GM12878 (cell line): ENCODE measurements around the gene CACNB3. TPM values are rescaled to one million over a fixed set of nuclear protein-coding genes. Genes with fewer than 3 reads are reported as not detected.

Source experiments
- ATAC-seq: fragments of 200-7000 bp; cut with Tn5 transposase; 3 replicates; pipeline ENCODE4 v1.9.1; 2020; ENCODE audit warnings: mild to moderate bottlenecking, moderate library complexity
- BruUV-seq: library from RNA; stranded (reverse); fragments of 400-500 nt; replicated peaks from 2 replicates; lab custom pipeline; 2021; lab: Mats Ljungman, UMichigan
- CTCF ChIA-PET: fragments of 300-600 bp; sonication (Branson Sonifier 250); formaldehyde crosslinking; extraction: SDS; loops from one replicate; lab custom pipeline; 2021; ENCODE audit warnings: inconsistent platforms; lab: Yijun Ruan, JAX
- POLR2A ChIA-PET: fragments of 350-600 bp; formaldehyde crosslinking; extraction: SDS; loops from one replicate; lab custom pipeline; 2021; ENCODE audit warnings: inconsistent platforms; lab: Charles Lee
- RAD21 ChIA-PET: fragments of 300-600 bp; sonication (Branson Sonifier 250); formaldehyde crosslinking; loops from one replicate; lab custom pipeline; 2023; ENCODE audit warnings: antibody characterized with exemption; ENCODE audit not compliant: unreplicated experiment; lab: Charles Lee
- SMC1A ChIA-PET: fragments of 300-600 bp; sonication (Branson Sonifier 250); formaldehyde crosslinking; loops from one replicate; lab custom pipeline; 2023; ENCODE audit not compliant: unreplicated experiment, uncharacterized antibody; lab: Charles Lee
- DNase-seq: peaks from one replicate; pipeline ENCODE4 v3.0.0-alpha.2; 2011; ENCODE audit warnings: low read depth, low spot score
- FAIRE-seq: peaks from 3 replicates; lab custom pipeline; 2011; peaks lifted over from hg19 to GRCh38; lab: Jason Lieb, UNC
- H2AFZ ChIP-seq: 2 replicates; pipeline ENCODE4 v1.6.0; 2011; ENCODE audit warnings: low read depth, low read length, control low read depth; ENCODE audit not compliant: control insufficient read depth
- H3K27ac ChIP-seq: 2 replicates; pipeline ENCODE4 v1.5.1; 2011; ENCODE audit warnings: control low read depth; ENCODE audit not compliant: control insufficient read depth, insufficient read depth
- H3K27me3 ChIP-seq, 2 experiments: replicated peaks in 1 of 2; 2 replicates each; pipeline versions ENCODE4 v1.6.0 to v1.6.1; 2011; ENCODE audit warnings: low read length in 1 of 2; ENCODE audit not compliant: control insufficient read depth in 2 of 2, insufficient read depth in 2 of 2
- H3K36me3 ChIP-seq, 2 experiments: 2 replicates each; pipeline ENCODE4 v1.5.1; 2011; ENCODE audit warnings: low read length in 1 of 2; ENCODE audit not compliant: control insufficient read depth in 2 of 2, insufficient read depth in 2 of 2
- H3K4me1 ChIP-seq: 2 replicates; pipeline ENCODE4 v1.6.1; 2011; ENCODE audit warnings: mild to moderate bottlenecking, low read length, moderate library complexity, mixed read lengths; ENCODE audit not compliant: control insufficient read depth, insufficient read depth
- H3K4me2 ChIP-seq: 2 replicates; pipeline ENCODE4 v1.6.0; 2011; ENCODE audit warnings: control low read depth; ENCODE audit not compliant: control insufficient read depth, insufficient read depth
- H3K4me3 ChIP-seq: fragments of 200-600 bp; sonication (generic); 2 replicates; pipeline ENCODE4 v1.5.1; 2016
- H3K79me2 ChIP-seq: 2 replicates; pipeline ENCODE4 v1.6.0; 2011; ENCODE audit warnings: low read length; ENCODE audit not compliant: control insufficient read depth, insufficient read depth
- H3K9ac ChIP-seq: 2 replicates; pipeline ENCODE4 v1.8.0; 2011; ENCODE audit warnings: low read length, control low read depth, mixed read lengths; ENCODE audit not compliant: control insufficient read depth, insufficient read depth
- H3K9me3 ChIP-seq: replicated peaks from 3 replicates; pipeline ENCODE4 v1.5.1; 2011; ENCODE audit warnings: mild to moderate bottlenecking, low read length; ENCODE audit not compliant: control insufficient read depth, insufficient read depth
- H4K20me1 ChIP-seq: 2 replicates; pipeline ENCODE4 v1.6.0; 2011; ENCODE audit not compliant: control insufficient read depth, insufficient read depth
- ATF7 ChIP-seq: fragments of 450-650 bp; IDR thresholded peaks from 2 replicates; pipeline ENCODE4 v1.6.1; 2016; ENCODE audit warnings: low read depth, mild to moderate bottlenecking
- EP300 ChIP-seq, 2 experiments: fragments of 150-350 bp in 1 of 2; IDR thresholded peaks; 2 replicates each; pipeline ENCODE4 v1.6.1; 2011 to 2012; ENCODE audit warnings: low read depth in 2 of 2, low read length in 2 of 2, borderline replicate concordance in 1 of 2, improper control_type of control experiment in 1 of 2, inconsistent platforms in 1 of 2; ENCODE audit not compliant: control insufficient read depth in 1 of 2
- IKZF1 ChIP-seq: fragments of 450-650 bp; conservative IDR thresholded peaks from 2 replicates; pipeline ENCODE4 v1.6.1; 2017; ENCODE audit warnings: antibody characterized with exemption, mild to moderate bottlenecking
- JUND ChIP-seq: IDR thresholded peaks from 2 replicates; pipeline ENCODE4 v1.6.1; 2012; ENCODE audit warnings: low read depth, mild to moderate bottlenecking, low read length, improper control_type of control experiment, moderate library complexity
- MEF2A ChIP-seq: IDR thresholded peaks from 2 replicates; pipeline ENCODE4 v1.6.1; 2011; ENCODE audit warnings: low read depth, mild to moderate bottlenecking, low read length, moderate library complexity; ENCODE audit not compliant: insufficient read depth
- MTA2 ChIP-seq: fragments of 450-650 bp; IDR thresholded peaks from 2 replicates; pipeline ENCODE4 v1.6.1; 2016; ENCODE audit warnings: low read depth, mild to moderate bottlenecking, moderate library complexity
- POU2F2 ChIP-seq: IDR thresholded peaks from 3 replicates; pipeline ENCODE4 v1.6.1; 2011; ENCODE audit warnings: low read depth, mild to moderate bottlenecking, low read length, borderline replicate concordance
- RB1 ChIP-seq: fragments of 450-650 bp; formaldehyde crosslinking; IDR thresholded peaks from 2 replicates; pipeline ENCODE4 v1.6.1; 2017; ENCODE audit warnings: mild to moderate bottlenecking, borderline replicate concordance
- RELA ChIP-seq: fragments of 450-650 bp; IDR thresholded peaks from 2 replicates; pipeline ENCODE4 v1.8.0; 2014; ENCODE audit warnings: borderline replicate concordance; ENCODE audit not compliant: partially characterized antibody
- SIX5 ChIP-seq: IDR thresholded peaks from 2 replicates; pipeline ENCODE4 v1.6.1; 2011; ENCODE audit warnings: mild to moderate bottlenecking, low read depth, low read length, moderate library complexity; ENCODE audit not compliant: severe bottlenecking
- SMC3 ChIP-seq: IDR thresholded peaks from 2 replicates; pipeline ENCODE4 v1.6.1; 2011; ENCODE audit warnings: low read length, improper control_type of control experiment, borderline replicate concordance
- YY1 ChIP-seq: IDR thresholded peaks from 2 replicates; pipeline ENCODE4 v1.6.1; 2011; ENCODE audit warnings: low read depth, mild to moderate bottlenecking, low read length
- ZNF217 ChIP-seq: fragments of 450-650 bp; IDR thresholded peaks from 2 replicates; pipeline ENCODE4 v1.6.1; 2017; ENCODE audit warnings: antibody characterized with exemption, mild to moderate bottlenecking
- WGBS: methylation state at CpG from one replicate; pipeline ENCODE4 v1.1.6; 2016; ENCODE audit warnings: low lambda C conversion rate; ENCODE audit not compliant: insufficient replicate concordance, insufficient coverage; ENCODE audit errors: missing lambda C conversion rate; 5-methylcytosine and 5-hydroxymethylcytosine counted together
- in situ Hi-C: fragments of 300-500 bp; cut with MboI; formaldehyde crosslinking; loops from 9 replicates; pipeline ENCODE4 v1.14.3; 2018; ENCODE audit warnings: mixed read lengths
- intact Hi-C: fragments of 100-400 bp; cut with micrococcal nuclease; formaldehyde crosslinking; loops from one replicate; pipeline ENCODE4 v1.14.2; 2022; ENCODE audit not compliant: unreplicated experiment
- polyA plus RNA-seq, 11 experiments: library from polyadenylated mRNA; depleted of rRNA in 4 of 11; unstranded in 6 of 11; stranded (reverse) in 5 of 11; fragments of >200 nt; fragmentation: Nextera tagmentation in 4 of 11; fragmentation: Illumina TruSeq in 1 of 11; extraction: Ambion mirVana in 4 of 11; extraction: Trizol in 1 of 11; gene quantifications; 1 replicate in 1 of 11; 2 replicates in 10 of 11; pipeline versions ENCODE4 v1.2.1 to v1.2.3, GENCODE V29; 2011 to 2016; ENCODE audit warnings: inconsistent platforms in 2 of 11, missing spikeins in 2 of 11, low read depth in 1 of 11
- total RNA-seq, 4 experiments: library from RNA; depleted of rRNA in 3 of 4; stranded (reverse); fragments of >200 nt in 3 of 4; fragmentation: Illumina TruSeq in 1 of 4; extraction: Trizol in 1 of 4; gene quantifications; 2 replicates each; pipeline versions ENCODE4 v1.2.1 to v1.2.3, GENCODE V29; 2013 to 2021
- TF ChIP-seq, protein P1 (sequence below): fragments of 450-650 bp; IDR thresholded peaks from 2 replicates; pipeline ENCODE4 v1.6.1; 2017; ENCODE audit warnings: low read depth, mild to moderate bottlenecking, moderate library complexity
- TF ChIP-seq, protein P2 (sequence below): fragments of 450-650 bp; IDR thresholded peaks from 2 replicates; pipeline ENCODE4 v1.6.1; 2018; ENCODE audit warnings: mild to moderate bottlenecking, low read depth, moderate library complexity; ENCODE audit not compliant: partially characterized antibody

Gene CACNB3
- total and polyA plus RNA-seq, 10 of the 15 experiments (the other 5 are each of a cell fraction or from before 2014, with no cell fraction given): 0.78 to 5.0 (median 1.7) TPM

DNA sequence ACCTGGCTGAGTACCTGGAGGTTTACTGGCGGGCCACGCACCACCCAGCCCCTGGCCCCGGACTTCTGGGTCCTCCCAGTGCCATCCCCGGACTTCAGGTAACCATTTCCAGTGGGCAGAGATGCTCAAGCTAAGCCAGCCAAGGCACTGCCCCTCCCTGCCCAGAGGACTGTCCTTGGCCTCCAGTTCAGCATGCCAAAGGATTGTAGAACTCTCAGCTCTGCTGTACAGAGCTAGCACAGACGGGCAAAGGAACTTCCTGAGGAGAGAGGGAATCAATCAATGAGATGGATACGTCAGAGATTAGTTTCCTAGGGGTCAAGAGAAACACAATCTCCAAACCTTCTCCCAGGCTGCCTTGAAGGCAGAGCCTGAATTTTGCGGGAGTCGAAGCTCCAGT, 8.7 kb downstream of the CACNB3 start:
- ATAC-seq (no peak), DNase-seq (no peak), FAIRE-seq (no peak)
- RAD21 ChIA-PET: interaction anchor here (1.1 kb wide), 1 partner anchor 74 kb away, joined by 3 read pairs; no protein-coding TSS in a partner anchor
- Histone ChIP-seq H3K27me3 (no peaks in the 10 kb centered on the region; a peak in 1 of 4 replicates), H2AFZ (no peak overlapping the region), H3K4me2 (no peak overlapping the region), H3K4me1 (no peaks in the 10 kb centered on the region; the same call in 1 of the 2 replicates), H3K27ac (no peak overlapping the region), H3K9me3 (no peaks in the 10 kb centered on the region), H3K79me2 (no peaks in the 10 kb centered on the region), H3K4me3 (no peak overlapping the region), H3K36me3 (peaks cover 23 to 28% of the 10 kb centered on the region in 2 experiments; a peak in 3 of 4 replicates), H3K9ac (no peak overlapping the region), H4K20me1 (no peaks in the 10 kb centered on the region)
- in situ Hi-C loops (no loop called here), intact Hi-C loops (no loop called here)
- CTCF ChIA-PET: interaction anchor here (1.0 to 1.5 kb wide), 4 partner anchors 11 to 170 kb away, joined by 3 to 4 read pairs (median 3); no protein-coding TSS in a partner anchor
- 94% methylated on average over 8 of the region's 8 CpGs for WGBS
- no TSS peak for BruUV-seq
- SMC1A ChIA-PET: no interaction called here
- POLR2A ChIA-PET: no interaction called here
- no peak for TF ChIP-seq POU2F2
- TF ChIP-seq YY1: no peak
- no peak for TF ChIP-seq IKZF1
- no peak for TF ChIP-seq SMC3
- no peak for TF ChIP-seq RELA
- TF ChIP-seq SIX5: no peak
- TF ChIP-seq RB1: no peak
- TF ChIP-seq MEF2A: no peak
- TF ChIP-seq JUND: no peak
- TF ChIP-seq ZNF217: no peak
- TF ChIP-seq ATF7: no peak
- TF ChIP-seq, protein P1, sequence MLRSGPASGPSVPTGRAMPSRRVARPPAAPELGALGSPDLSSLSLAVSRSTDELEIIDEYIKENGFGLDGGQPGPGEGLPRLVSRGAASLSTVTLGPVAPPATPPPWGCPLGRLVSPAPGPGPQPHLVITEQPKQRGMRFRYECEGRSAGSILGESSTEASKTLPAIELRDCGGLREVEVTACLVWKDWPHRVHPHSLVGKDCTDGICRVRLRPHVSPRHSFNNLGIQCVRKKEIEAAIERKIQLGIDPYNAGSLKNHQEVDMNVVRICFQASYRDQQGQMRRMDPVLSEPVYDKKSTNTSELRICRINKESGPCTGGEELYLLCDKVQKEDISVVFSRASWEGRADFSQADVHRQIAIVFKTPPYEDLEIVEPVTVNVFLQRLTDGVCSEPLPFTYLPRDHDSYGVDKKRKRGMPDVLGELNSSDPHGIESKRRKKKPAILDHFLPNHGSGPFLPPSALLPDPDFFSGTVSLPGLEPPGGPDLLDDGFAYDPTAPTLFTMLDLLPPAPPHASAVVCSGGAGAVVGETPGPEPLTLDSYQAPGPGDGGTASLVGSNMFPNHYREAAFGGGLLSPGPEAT: no peak
- TF ChIP-seq EP300 (IDR thresholded peaks at IDR 0.05; ENCODE audit: borderline replicate concordance in 1 of 2, control insufficient read depth in 1 of 2, low read depth in 2 of 2, low read length in 2 of 2): no peak
- TF ChIP-seq, protein P2, sequence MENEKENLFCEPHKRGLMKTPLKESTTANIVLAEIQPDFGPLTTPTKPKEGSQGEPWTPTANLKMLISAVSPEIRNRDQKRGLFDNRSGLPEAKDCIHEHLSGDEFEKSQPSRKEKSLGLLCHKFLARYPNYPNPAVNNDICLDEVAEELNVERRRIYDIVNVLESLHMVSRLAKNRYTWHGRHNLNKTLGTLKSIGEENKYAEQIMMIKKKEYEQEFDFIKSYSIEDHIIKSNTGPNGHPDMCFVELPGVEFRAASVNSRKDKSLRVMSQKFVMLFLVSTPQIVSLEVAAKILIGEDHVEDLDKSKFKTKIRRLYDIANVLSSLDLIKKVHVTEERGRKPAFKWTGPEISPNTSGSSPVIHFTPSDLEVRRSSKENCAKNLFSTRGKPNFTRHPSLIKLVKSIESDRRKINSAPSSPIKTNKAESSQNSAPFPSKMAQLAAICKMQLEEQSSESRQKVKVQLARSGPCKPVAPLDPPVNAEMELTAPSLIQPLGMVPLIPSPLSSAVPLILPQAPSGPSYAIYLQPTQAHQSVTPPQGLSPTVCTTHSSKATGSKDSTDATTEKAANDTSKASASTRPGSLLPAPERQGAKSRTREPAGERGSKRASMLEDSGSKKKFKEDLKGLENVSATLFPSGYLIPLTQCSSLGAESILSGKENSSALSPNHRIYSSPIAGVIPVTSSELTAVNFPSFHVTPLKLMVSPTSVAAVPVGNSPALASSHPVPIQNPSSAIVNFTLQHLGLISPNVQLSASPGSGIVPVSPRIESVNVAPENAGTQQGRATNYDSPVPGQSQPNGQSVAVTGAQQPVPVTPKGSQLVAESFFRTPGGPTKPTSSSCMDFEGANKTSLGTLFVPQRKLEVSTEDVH: no peak
- TF ChIP-seq MTA2: no peak
- TF ChIP-seq, all 136 proteins: peak for 0
